ENCODE measurements around the gene ZNF366.

Gene ZNF366

GRCh38 chr5:72494623-72495124 is 12.5 kb downstream of the ZNF366 start:
- DNase-seq (ENCODE audit: low spot score), result no peak

GRCh38 chr5:72489536-72489935 is 17.7 kb downstream of the ZNF366 start:
- DNase-seq (ENCODE audit: low spot score), result no peak

- DNase-seq (ENCODE audit: low spot score), result no peak
Measured at GRCh38 chr5:72488756-72489155, 18.5 kb downstream of the ZNF366 start.

- no peak for DNase-seq (ENCODE audit: low spot score)
Measured at GRCh38 chr5:72487177-72487576, 20.0 kb downstream of the ZNF366 start.

GRCh38 chr5:72486371-72486770 is 20.8 kb downstream of the ZNF366 start:
- DNase-seq (ENCODE audit: low spot score), result no peak

- no peak for DNase-seq (ENCODE audit: low spot score)
Measured at GRCh38 chr5:72485430-72485974, 21.7 kb downstream of the ZNF366 start.

GRCh38 chr5:72482046-72482445 is 25.2 kb downstream of the ZNF366 start:
- DNase-seq (ENCODE audit: low spot score), result no peak

GRCh38 chr5:72480841-72481240 is 26.4 kb downstream of the ZNF366 start:
- no peak for DNase-seq (ENCODE audit: low spot score)

- DNase-seq (ENCODE audit: low spot score), result no peak
Measured at GRCh38 chr5:72479921-72480320, 27.3 kb downstream of the ZNF366 start.

GRCh38 chr5:72478684-72479083 is 28.5 kb downstream of the ZNF366 start:
- no peak for DNase-seq (ENCODE audit: low spot score)

- no peak for DNase-seq (ENCODE audit: low spot score)
Measured at GRCh38 chr5:72478276-72478675, 28.9 kb downstream of the ZNF366 start.

- DNase-seq (ENCODE audit: low spot score), result no peak
Measured at GRCh38 chr5:72477644-72478043, 29.6 kb downstream of the ZNF366 start.

GRCh38 chr5:72477176-72477575 is 30.0 kb downstream of the ZNF366 start:
- DNase-seq (ENCODE audit: low spot score), result no peak

- no peak for DNase-seq (ENCODE audit: low spot score)
Measured at GRCh38 chr5:72476721-72477120, 30.5 kb downstream of the ZNF366 start.

- DNase-seq (ENCODE audit: low spot score), result no peak
Measured at GRCh38 chr5:72476275-72476674, 30.9 kb downstream of the ZNF366 start.

GRCh38 chr5:72474516-72474915 is 32.7 kb downstream of the ZNF366 start:
- DNase-seq (ENCODE audit: low spot score), result no peak

GRCh38 chr5:72474046-72474500 is 33.1 kb downstream of the ZNF366 start:
- no peak for DNase-seq (ENCODE audit: low spot score)

- DNase-seq (ENCODE audit: low spot score), result no peak
Measured at GRCh38 chr5:72472666-72473422, 34.4 kb downstream of the ZNF366 start.

GRCh38 chr5:72472031-72472430 is 35.2 kb downstream of the ZNF366 start:
- DNase-seq (ENCODE audit: low spot score), result no peak

- no peak for DNase-seq (ENCODE audit: low spot score)
Measured at GRCh38 chr5:72470826-72471225, 36.4 kb downstream of the ZNF366 start.

GRCh38 chr5:72468606-72469005 is 38.6 kb downstream of the ZNF366 start:
- DNase-seq (ENCODE audit: low spot score), result no peak

- no peak for DNase-seq (ENCODE audit: low spot score)
Measured at GRCh38 chr5:72468024-72468423, 39.2 kb downstream of the ZNF366 start.

- DNase-seq (ENCODE audit: low spot score), result no peak
Measured at GRCh38 chr5:72467461-72467860, 39.7 kb downstream of the ZNF366 start.

All from activated CD4-positive, alpha-beta T cell treated with anti-CD3 and anti-CD28 coated beads, Interleukin-2, Interleukin-4, amounts not matched to agents 100 ng/mL and 50 ng/mL, durations not matched to agents 16 hours and 8 hours (primary cell).